ENCODE data around the gene SNX25. TPM values are rescaled to one million over a fixed set of nuclear protein-coding genes. Genes with fewer than 3 reads are reported as not detected.

Gene SNX25
- total and polyA plus RNA-seq, 8 donors, result 2.6 to 36.8 (median 8.3) TPM

DNA sequence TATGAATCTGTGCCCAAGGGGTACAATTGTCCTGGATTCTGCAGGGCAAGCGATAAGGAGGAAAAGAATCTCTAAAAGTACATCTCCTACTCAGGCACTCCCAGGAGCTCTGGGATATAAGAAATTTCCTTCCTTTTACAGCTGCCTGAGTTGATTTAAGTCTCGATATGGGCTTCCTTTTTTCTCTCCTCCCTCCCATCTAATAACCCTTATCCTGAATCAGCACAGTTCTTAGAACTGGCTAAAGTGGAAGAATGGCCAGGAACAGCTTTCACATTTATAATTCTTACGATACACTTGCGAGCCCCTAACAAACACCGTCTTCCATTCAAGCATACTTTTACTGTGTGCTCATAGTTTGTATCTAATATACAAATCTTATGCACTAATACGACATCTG, 165.2 kb downstream of the SNX25 start:
- intact Hi-C loops (cut with DNase I; ENCODE audit: low total_unique reads), result no loop called here
- no peak overlapping the region for H3K27ac ChIP-seq
- H3K36me3 ChIP-seq, result peaks cover 0 to 44% (median 20%) of the 10 kb centered on the region in 4 donors
- no peaks in the 10 kb centered on the region for H3K4me1 ChIP-seq
- H3K9me3 ChIP-seq, result no peaks in the 10 kb centered on the region
- 77 to 89% (median 83%) methylated on average over 6 of the region's 6 CpGs for WGBS, 5 donors
- DNase-seq, result no peak
- H3K4me3 ChIP-seq, result no peak overlapping the region
- no peaks in the 10 kb centered on the region for H3K27me3 ChIP-seq
- no peak for TF ChIP-seq POLR2A (IDR thresholded peaks at IDR 0.05)
- TF ChIP-seq CTCF (IDR thresholded peaks at IDR 0.05), result no peak
- no peak for TF ChIP-seq POLR2AphosphoS5 (IDR thresholded peaks at IDR 0.05)
- no peak for TF ChIP-seq EP300 (IDR thresholded peaks at IDR 0.05)

DNA sequence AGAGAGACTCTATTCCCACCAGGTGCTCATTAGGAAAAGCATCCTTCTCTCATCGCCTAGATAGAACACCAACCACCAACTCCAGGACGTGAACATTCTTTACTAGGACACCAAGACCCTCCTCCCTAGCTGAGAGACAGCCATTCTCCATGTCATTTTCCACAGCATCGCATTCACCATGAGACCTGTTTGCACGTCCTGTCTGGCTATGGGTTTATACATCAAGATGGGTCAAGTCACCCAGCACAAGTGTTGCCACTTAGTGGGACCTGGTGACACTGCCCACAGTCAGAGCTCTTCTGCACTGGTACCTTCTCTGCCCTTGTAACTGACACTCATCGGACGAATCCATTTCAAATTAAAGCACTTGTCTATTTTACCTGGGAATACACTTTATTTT, 168.9 kb downstream of the SNX25 start:
- H3K9me3 ChIP-seq, result no peaks in the 10 kb centered on the region
- H3K36me3 ChIP-seq, result peaks cover 0 to 17% (median 0%) of the 10 kb centered on the region in 4 donors
- H3K4me1 ChIP-seq, result peaks cover 0 to 3% (median under 1%) of the 10 kb centered on the region in 4 donors
- WGBS, 5 donors, result 78 to 97% (median 92%) methylated on average over 6 of the region's 6 CpGs
- no peak overlapping the region for H3K4me3 ChIP-seq
- TF ChIP-seq POLR2A (IDR thresholded peaks at IDR 0.05) (no peak), CTCF (IDR thresholded peaks at IDR 0.05) (no peak), POLR2AphosphoS5 (IDR thresholded peaks at IDR 0.05) (no peak), EP300 (IDR thresholded peaks at IDR 0.05) (no peak)
- intact Hi-C loops (cut with DNase I; ENCODE audit: low total_unique reads), result no loop called here
- H3K27me3 ChIP-seq, result no peaks in the 10 kb centered on the region
- H3K27ac ChIP-seq, result no peak overlapping the region
- DNase-seq, result no peak

- WGBS, 5 donors, result 96 to 98% (median 97%) methylated on average over 13 of the region's 13 CpGs
- intact Hi-C loops (cut with DNase I; ENCODE audit: low total_unique reads), result no loop called here
- H3K4me1 ChIP-seq, result peaks cover 0 to 14% (median 9%) of the 10 kb centered on the region in 4 donors
- TF ChIP-seq CTCF (IDR thresholded peaks at IDR 0.05), result no peak
- TF ChIP-seq POLR2A (IDR thresholded peaks at IDR 0.05), result no peak
- TF ChIP-seq POLR2AphosphoS5 (IDR thresholded peaks at IDR 0.05), result no peak
- no peak for TF ChIP-seq EP300 (IDR thresholded peaks at IDR 0.05)
- no peak for DNase-seq
- H3K4me3 ChIP-seq, result no peak overlapping the region
- H3K36me3 ChIP-seq, result peaks cover 0 to 7% (median 0%) of the 10 kb centered on the region in 4 donors
- no peak overlapping the region for H3K27ac ChIP-seq
- H3K27me3 ChIP-seq, result no peaks in the 10 kb centered on the region
- H3K9me3 ChIP-seq, result no peaks in the 10 kb centered on the region
These were observed 170.2 kb downstream of the SNX25 start for GRCh38 chr4:185379326-185380295.

DNA sequence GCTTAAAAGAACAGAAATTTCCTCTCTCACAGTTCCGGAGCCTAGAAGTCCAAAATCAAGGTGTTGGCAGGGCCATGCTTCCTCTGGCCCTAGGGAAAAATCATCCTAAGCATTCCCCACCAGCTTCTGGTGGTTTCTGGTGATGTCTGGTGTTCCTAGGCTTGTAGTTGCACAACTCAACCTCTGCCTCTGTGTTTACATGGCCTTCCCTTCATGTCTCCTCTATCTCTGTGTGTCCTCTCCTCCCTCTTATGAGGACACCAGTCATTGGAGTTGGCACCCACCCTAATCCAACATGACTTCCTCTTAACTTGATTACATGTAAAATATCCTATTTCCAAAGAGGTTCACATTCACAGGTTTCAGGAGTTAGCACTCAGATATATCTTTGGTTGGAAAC, 170.9 kb downstream of the SNX25 start:
- no peak for DNase-seq
- peaks cover 0 to 7% (median 0%) of the 10 kb centered on the region in 4 donors for H3K36me3 ChIP-seq
- no peaks in the 10 kb centered on the region for H3K27me3 ChIP-seq
- H3K4me1 ChIP-seq, result peaks cover 0 to 19% (median 9%) of the 10 kb centered on the region in 4 donors
- TF ChIP-seq CTCF (IDR thresholded peaks at IDR 0.05) (no peak), POLR2A (IDR thresholded peaks at IDR 0.05) (no peak), POLR2AphosphoS5 (IDR thresholded peaks at IDR 0.05) (no peak), EP300 (IDR thresholded peaks at IDR 0.05) (no peak)
- no peak overlapping the region for H3K4me3 ChIP-seq
- no peak overlapping the region for H3K27ac ChIP-seq
- no peaks in the 10 kb centered on the region for H3K9me3 ChIP-seq
- WGBS, 5 donors, result 92 to 100% (median 98%) methylated on average over 1 of the region's 1 CpG
- intact Hi-C loops (cut with DNase I; ENCODE audit: low total_unique reads), result no loop called here

All from stomach (tissue), 9 donors.